HG03378 (cell line): Measurements from ENCODE around the gene ZSCAN2.

ENCODE experiments used
- ATAC-seq: cut with Tn5 transposase; IDR thresholded peaks from one replicate; pipeline ENCODE4 v1.9.1; 2021; ENCODE audit warnings: mild to moderate bottlenecking, moderate library complexity; ENCODE audit not compliant: unreplicated experiment

ZSCAN2 gene

GRCh38 chr15:84598250-84598649 is 2.6 kb upstream of the ZSCAN2 start:
- ATAC-seq = peak; percentile 61

GRCh38 chr15:84598993-84599392 is 1.8 kb upstream of the ZSCAN2 start:
- no peak for ATAC-seq

- no peak for ATAC-seq
These were observed 903 bp upstream of the ZSCAN2 start for GRCh38 chr15:84599906-84600305.

- ATAC-seq = peak; percentile 8
These were observed 500 bp upstream of the ZSCAN2 start for GRCh38 chr15:84600331-84600686.

- no peak for ATAC-seq
These were observed 688 bp downstream of the ZSCAN2 start for GRCh38 chr15:84601555-84601838.

- ATAC-seq = no peak
These were observed 3.0 kb downstream of the ZSCAN2 start for GRCh38 chr15:84603630-84604379.

GRCh38 chr15:84604826-84605553 is 4.2 kb downstream of the ZSCAN2 start:
- ATAC-seq = no peak

GRCh38 chr15:84605554-84605882 is 4.7 kb downstream of the ZSCAN2 start:
- no peak for ATAC-seq

GRCh38 chr15:84606653-84607120 is 5.9 kb downstream of the ZSCAN2 start:
- no peak for ATAC-seq

GRCh38 chr15:84608707-84609284 is 8.0 kb downstream of the ZSCAN2 start:
- no peak for ATAC-seq

GRCh38 chr15:84609818-84610525 is 9.2 kb downstream of the ZSCAN2 start:
- ATAC-seq = no peak

- ATAC-seq = no peak
These were observed 10.8 kb downstream of the ZSCAN2 start for GRCh38 chr15:84611631-84612030.

- no peak for ATAC-seq
These were observed 15.4 kb downstream of the ZSCAN2 start for GRCh38 chr15:84616235-84616634.

- no peak for ATAC-seq
These were observed 19.8 kb downstream of the ZSCAN2 start for GRCh38 chr15:84620626-84621025.

GRCh38 chr15:84621358-84621979 is 20.7 kb downstream of the ZSCAN2 start:
- ATAC-seq = no peak

GRCh38 chr15:84624359-84624758 is 23.6 kb downstream of the ZSCAN2 start:
- ATAC-seq = no peak

- ATAC-seq = no peak
These were observed 24.3 kb downstream of the ZSCAN2 start for GRCh38 chr15:84625123-84625522.

- no peak for ATAC-seq
These were observed 28.2 kb downstream of the ZSCAN2 start for GRCh38 chr15:84629033-84629432.

GRCh38 chr15:84631706-84632272 is 31.0 kb downstream of the ZSCAN2 start:
- ATAC-seq = no peak

GRCh38 chr15:84633311-84634227 is 32.8 kb downstream of the ZSCAN2 start:
- peak; percentile 25 for ATAC-seq
